GM18519 (cell line): ENCODE data around the gene IMP4.
A peak's percentile ranks its signal among the peaks of the same experiment; 100 is the strongest.

Experiments used
- ATAC-seq: cut with Tn5 transposase; IDR thresholded peaks from one replicate; pipeline ENCODE4 v1.9.1; 2021; ENCODE audit warnings: mild to moderate bottlenecking, moderate library complexity; ENCODE audit not compliant: unreplicated experiment, low FRiP score

IMP4 gene

DNA sequence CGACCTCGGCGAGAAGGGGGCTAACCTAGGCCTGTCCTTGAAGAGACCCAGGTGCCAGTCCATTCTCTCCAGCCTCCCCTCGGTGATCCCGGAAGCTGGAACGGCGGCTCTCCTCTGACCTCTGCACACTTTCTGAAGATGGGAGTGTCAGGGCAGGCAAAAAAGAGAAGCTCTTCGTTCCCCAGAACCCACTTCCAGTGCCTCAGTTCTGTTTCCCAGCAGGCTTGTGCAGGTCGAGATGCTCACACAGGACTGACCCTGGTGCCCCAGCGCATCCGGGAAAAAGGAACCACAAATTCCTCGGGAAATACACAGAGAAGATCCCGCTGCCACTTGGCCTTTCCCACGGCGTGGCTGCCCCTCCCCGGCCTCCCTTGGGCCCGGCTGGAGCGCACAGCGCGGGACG lies 12.5 kb downstream of the IMP4 start:
- no peak for ATAC-seq

DNA sequence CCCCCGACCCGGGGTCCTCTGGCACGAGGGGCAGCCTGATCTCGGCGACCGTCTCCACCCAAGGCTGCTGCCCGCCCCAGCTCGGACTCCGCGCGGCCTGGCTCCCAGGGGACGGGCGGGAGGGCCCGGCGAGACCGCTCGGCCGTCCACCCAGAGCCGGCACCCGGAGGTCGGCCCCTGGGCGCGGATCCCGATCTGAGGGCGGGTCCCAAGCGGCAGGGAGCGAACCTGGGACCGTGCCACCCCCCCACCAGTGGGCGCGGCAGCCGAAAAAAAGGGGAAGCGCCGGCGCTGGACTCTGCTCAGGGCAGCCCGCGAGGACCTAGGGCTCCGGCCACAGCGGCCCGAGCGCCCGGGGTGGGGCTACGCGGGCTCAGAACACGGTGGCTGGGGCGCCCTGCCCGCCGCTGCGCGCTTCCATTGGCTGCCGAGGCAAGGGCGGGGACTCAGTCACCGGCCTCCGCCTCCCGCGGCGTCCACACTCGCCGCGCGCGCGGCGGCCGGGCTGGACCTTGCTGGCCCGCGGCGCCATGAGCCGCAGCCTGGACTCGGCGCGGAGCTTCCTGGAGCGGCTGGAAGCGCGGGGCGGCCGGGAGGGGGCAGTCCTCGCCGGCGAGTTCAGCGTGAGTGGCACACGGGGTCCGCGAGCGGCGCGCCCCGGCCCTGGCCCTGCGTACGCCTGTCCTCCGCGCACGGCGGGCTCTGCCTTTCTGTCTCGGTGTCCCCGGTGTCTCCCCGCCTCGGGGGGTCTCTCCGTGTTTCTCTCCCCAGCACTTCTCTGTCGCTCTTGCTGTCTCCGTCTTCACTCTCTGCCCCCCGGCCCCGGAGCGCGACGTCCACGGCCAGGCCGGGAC lies 13.1 kb downstream of the IMP4 start, which contains the start of gene PTPN18:
TSS of gene PTPN18 (plus strand) at position 479 of the 854 bp plus-strand sequence. CDS start at position 531, 52 bp downstream.
- peak; percentile 85 for ATAC-seq

DNA sequence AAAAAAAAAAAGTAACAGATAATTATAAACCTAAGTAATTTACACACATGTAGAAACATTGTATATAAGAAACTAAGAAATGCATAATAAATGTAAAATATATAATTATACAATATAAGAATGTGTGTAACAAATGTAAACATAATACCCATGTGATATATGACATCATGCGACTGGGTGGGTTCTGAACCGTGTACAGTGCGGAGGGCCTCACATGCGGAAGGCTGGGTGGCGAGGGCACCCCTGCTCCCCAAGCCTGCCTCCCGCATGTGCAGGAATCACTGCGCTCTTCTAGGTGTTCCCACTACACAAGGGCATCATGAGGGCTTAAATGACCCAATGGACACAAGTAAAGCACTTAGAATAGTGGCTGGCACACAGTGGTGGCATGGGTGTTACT lies 15.2 kb downstream of the IMP4 start:
- ATAC-seq = no peak

DNA sequence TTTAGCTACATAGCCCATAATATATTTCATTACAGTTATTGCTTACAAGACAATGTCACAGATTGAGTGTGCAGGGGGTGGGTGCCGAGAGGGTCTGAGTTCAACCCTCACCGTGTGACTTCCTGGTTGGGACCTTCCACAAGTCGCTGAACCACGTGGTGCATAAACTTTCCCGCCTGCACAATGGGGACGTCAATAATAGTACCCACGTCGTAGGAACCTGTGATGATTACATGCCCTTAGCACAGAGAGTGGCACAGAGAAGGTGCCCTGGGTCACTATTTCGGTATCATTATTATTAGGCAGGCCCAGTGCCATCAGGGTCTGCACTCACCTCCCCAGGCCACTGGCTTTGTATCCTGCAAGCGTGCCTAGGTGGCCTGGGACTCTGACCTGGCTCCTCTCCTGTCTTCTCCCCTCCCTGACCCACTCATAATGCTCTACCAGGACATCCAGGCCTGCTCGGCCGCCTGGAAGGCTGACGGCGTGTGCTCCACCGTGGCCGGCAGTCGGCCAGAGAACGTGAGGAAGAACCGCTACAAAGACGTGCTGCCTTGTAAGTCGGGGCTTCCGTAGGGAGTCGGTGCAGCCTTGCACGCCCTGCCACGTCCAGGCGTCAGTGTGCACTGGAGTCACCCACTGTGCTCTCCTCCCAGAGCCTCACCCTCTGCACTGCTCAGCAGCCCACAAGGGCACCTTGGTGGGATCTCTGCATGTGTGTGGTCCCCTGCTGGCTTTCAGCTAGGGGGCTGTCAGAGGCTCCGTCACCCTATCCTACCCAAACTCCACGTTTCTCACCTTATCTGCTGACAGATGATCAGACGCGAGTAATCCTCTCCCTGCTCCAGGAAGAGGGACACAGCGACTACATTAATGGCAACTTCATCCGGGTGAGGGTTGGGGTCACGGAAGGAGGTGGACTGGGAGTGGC lies 16.0 kb downstream of the IMP4 start:
- ATAC-seq = no peak

DNA sequence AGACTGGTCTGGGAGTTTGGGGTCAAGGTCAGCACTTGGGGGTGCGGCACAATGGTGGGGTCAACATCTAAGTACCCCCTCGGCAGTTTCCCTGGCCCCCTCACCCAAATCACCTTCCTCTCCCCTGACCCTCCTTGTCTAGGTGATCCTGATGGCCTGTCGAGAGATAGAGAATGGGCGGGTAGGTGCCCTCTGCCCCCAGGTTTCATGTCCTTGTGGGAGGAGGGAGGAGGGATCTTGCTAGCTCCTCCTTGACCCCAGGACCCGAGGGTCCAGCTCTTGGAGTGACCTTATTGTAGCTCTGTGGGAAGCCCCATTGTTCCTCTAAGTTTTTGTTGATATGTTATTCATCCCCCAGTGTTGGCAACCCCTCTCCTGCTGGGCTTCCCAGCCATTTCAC lies 16.8 kb downstream of the IMP4 start:
- ATAC-seq = no peak

DNA sequence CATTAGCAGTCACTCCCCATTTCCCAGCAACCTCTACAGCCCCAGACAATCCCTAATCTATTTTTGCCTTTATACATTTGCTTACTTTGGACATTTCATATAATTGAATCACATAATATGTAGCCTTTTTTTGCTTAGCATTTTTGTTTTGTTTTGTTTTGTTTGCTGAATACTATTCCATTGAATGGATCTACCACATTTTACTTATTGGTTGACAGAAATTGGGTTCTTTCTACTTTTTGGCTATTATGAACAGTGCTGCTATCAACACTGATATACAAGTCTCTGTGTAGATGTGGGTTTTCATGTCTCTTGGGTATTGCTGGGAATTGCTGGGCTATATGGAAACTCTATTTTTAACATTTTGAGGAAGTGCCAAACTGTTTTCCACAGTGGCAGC lies 20.8 kb downstream of the IMP4 start:
- no peak for ATAC-seq

DNA sequence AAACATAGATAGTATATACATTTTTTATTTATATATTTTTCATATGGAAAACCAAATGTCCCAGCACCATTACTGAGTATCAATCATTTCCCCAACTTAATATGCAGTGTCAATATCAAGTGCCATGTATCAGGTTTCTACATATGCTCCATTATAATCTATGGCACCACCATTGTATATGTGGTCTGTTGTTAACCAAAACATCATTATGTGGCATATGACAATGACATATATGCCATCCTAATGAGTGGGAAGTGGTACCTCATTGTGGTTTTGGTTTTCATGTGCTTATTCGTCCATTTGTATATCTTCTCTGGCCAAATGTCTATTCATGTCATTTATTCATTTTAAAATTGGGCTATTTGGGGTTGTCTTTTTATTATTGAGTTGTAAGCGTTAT lies 22.4 kb downstream of the IMP4 start:
- no peak for ATAC-seq

DNA sequence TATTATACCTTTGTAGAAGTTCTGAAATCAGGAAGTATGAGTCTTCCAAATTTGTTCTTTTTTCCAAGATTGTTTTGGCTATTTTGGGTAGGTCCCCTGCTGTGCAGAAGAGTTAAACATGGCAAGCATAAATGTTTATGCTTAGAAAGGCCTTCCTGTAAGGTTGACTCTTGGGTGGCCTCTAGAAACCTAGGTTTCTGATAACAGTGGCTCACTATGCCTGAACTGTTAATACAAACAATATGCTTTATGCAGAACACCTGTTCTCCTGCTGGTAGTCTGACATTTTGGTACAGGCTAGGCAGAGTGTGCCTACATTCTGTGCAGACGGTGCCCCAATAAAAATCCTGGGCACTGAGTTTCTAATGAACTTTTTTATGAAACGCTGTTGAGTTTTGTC lies 23.3 kb downstream of the IMP4 start:
- ATAC-seq = no peak

DNA sequence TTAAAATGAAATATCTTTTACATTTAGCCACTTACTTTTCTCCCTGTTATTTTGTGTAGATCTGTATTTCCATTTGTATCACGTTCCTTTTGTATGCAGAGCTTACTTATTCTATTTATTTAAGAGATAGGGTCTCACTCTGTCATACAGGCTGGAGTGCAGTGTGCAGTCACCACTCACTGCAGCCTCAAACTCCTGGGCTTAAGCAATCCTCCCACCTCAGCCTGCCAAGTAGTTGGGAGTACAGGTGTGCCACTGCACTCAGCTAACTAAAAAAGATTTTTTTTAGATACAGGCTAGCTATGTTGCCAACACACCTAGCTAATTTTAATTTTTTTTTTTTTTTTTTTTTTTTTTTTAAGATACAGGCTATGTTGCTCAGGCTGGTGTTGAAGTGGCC lies 24.0 kb downstream of the IMP4 start:
- ATAC-seq = no peak

DNA sequence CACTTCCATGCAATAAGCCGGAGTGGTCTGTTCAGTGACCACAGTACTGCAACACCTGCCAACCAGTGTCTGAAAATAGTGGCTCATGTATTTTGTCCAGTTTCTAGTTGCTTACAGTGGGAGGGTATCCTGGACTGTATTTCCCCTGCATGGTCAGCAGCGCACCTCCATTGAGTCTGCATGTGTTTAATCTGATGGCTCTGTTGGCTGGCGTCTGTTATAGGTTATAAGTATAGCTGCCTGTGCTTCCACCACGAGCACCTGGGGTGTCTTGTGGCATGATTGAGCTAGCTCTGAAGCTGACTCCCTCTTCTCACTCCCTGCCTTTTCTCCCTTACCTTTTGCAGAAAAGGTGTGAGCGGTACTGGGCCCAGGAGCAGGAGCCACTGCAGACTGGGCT lies 26.1 kb downstream of the IMP4 start:
- no peak for ATAC-seq

DNA sequence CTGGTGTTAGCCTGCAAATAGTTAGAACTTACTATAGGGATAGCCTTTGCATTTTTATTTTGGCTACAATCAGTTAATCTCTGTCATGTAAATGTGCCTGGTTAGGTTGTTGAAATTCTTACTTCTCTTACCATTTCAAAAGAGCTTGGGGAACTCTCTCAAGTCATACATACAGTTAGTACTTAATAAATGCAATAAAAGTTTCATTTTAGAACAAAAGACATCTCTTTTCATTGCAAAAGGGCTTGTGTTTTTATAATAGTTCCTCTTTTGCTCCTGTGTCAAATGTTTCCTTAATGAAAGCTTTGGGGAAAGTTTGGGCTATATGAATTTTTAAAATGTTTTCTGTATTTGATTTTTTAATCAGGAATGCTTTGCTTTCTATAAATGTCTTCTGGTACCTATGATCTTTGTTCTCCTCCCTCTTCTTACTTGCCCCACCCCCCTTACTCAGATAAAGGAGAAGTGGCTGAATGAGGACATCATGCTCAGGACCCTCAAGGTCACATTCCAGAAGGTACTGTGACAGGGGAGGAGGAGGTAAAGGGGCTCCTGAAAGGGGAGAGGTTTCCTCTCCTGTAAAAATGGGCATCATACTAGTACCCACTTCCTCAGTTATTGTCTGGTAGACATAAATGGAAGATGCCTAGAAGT lies 26.7 kb downstream of the IMP4 start:
- ATAC-seq = no peak

DNA sequence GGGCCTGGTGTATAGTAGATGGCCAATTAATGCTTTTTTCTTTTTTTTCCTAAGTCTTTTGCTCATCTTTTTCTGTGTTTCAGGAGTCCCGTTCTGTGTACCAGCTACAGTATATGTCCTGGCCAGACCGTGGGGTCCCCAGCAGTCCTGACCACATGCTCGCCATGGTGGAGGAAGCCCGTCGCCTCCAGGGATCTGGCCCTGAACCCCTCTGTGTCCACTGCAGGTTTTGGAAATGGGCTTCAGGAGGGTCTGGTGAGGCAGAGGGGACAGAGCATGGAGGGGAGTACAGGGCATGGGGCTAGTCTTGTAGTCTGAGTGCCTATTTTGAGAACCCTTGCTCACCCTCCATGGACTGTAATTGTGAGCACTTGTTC lies 27.3 kb downstream of the IMP4 start:
- no peak for ATAC-seq

DNA sequence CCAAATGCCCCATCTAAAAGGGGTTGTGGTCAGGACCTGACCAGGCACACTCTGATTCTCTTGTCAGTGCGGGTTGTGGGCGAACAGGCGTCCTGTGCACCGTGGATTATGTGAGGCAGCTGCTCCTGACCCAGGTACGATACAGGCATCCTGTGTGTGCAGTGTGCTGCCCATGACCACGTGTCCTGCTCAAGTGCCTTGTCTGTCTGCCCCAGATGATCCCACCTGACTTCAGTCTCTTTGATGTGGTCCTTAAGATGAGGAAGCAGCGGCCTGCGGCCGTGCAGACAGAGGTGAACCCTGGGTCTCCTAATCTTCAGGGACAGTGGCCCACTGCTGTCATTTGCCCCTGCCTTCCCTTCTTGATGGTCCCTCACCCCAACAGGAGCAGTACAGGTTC lies 27.8 kb downstream of the IMP4 start:
- no peak for ATAC-seq

DNA sequence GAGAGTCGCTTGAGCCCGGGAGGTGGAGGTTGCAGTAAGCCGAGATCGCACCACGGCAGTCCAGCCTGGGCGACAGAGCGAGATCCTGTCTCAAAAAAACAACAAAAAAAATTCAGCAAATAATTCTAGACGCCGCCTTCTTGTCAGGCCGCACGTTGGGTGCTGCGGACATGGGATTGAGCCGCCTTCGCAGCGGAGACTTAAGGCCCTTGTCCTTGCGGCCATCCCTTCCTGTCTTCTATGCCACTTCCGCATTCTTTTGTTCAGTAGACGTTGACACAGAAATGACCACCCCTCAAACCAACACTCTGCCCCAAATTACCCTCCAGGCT lies 29.0 kb downstream of the IMP4 start:
- peak; percentile 12 for ATAC-seq

DNA sequence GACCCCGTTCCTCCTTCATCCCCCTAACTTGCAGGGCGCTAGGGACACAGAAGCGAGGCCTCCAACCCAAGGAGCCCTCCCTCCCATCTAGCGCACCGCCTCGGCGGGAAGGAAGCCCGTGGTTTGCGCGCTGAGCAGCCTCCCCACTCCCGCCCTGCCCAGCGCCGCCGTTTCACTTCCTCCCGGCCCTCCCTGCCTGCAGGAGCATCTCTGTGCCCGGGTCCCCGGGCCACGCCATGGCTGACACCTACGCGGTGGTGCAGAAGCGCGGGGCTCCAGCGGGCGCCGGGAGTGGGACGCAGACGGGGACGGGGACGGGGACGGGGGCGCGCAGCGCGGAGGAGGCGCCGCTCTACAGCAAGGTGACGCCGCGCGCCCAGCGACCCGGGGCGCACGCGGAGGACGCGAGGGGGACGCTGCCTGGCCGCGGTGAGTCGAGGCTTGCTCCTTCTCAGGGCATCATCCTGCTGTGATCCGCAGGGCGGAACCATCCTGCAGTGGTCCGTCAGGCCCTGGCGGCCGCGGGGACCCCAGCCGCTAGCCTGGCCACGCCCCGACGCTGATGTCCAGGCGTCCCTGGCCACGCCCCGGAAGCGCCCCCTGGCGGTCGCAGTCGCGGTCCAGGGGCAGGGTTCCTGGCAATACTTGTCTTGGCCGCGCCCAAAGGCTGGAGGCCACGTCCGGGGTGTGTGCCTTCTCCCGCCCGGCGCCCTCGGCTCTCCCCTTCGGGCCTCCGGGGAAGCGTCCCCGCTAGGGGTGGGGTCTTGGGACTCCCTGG lies 29.5 kb downstream of the IMP4 start:
- peak; percentile 38 for ATAC-seq

DNA sequence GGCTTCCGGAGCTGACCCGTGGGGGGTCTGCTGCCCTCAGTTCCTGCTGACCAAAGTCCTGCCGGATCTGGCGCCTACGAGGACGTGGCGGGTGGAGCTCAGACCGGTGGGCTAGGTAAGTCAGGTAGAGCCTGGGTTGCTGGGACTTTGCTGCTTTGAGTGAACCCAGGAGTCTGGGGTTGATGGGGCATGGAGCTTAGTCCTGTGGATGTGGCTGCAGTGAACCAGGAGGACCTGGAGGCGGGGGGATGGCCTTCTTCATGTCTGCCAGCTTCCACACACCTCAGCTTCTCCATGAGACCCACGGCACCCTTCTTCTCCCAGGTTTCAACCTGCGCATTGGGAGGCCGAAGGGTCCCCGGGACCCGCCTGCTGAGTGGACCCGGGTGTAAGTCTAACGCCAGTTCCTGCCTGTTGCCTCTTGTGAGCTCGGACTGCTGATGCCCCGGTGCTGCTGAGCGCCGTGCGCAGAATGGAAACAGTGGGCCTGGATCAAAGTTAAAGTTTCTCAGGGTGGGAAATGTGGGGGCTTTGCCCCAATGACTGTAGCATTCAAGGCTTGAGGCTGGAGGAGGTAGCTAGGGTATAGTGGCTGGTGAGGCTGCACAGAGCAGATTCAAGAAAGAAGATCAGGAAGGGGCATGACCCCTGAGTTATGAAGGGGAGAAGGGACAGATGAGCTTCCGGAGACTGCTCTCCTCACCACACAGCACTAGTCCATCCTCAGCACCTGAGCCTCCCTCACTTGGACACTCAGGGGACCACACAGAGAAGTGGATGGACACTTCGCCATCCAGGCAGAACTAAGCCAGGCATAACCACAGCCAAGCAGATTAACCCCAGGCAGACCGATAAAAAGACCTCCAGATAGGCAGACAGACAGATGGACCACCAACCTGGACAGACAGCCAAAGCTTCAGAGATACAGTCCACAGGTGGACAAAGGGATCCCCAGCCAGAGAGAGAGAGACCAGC lies 30.4 kb downstream of the IMP4 start:
- ATAC-seq = no peak

DNA sequence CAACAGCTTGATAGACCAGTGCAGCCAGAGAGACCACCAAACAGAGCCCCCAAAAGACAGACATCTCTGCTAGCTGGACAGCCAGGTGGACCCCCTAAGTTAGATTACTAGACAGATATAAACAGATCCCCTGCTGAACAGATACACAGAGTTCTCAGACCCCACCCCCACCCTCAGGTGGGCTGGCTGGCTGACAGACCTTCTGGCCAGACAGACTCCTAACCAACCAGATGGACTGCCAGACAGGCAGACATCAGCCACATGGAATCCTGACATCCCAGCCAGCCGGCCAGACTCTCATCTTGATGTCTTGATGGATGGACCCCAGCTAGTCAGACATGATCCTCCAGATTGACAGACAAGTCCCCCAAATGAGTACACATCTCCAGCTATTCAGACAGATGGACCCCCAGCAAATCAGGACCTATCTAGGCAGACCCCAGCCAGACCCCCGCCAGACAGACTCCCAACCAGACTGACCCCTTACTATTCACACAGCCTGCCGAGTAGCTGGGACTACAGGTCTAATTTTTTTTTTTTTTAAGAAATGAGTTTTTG lies 31.2 kb downstream of the IMP4 start:
- no peak for ATAC-seq

DNA sequence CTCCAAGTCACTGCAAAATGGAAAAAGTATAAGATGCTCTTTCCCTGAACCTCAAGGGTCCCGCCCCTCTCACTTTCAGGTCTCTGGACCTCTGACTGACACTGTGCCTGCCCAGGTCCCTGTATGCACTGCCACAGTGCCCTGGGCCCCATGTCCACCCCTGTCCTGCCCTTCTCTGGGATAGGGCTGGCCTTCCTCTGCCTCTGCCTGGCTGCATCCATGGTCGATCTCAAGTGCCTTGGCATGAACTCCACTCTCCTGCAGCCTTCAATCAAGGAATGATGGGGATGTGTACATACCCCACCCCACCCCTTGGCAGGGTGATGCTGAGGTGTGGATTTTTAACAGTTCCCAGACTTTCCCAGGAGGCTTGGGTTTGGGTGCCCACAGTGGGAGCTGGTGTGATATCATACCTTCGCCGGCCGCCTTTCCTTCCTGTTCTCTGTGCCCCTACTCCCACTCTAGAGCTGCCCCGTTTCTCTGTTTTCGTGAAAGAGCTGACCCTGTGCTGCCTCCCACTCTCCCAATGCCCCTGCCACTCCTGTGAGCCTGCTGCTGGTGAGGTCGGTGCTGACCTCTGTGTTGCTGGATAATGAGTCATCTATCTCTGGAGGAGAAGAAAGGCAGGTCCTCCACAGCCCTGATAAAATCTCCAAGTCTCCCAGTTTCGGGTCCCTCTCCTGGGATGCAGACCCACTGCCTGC lies 32.0 kb downstream of the IMP4 start:
- no peak for ATAC-seq
